NCI-H345 treated with DMSO at 0.1 percent for 48 hours (cell line): ENCODE measurements around the gene CDK5R2.
"Not testable (repeated sequence)": the region's sequence is repeated elsewhere in the genome, so short reads cannot be mapped to it uniquely, and the experiment has no call there.

ENCODE experiments used
- DNase-seq: peaks from one replicate; lab custom pipeline; 2025; ENCODE audit not compliant: unreplicated experiment; lab: John Stamatoyannopoulos, UW

CDK5R2 gene

GRCh38 chr2:218959141-218959731, at the start of gene CDK5R2:
TSS of gene CDK5R2 (plus strand) at chr2:218959666. CDS start at chr2:218959821, 155 bp downstream.
- DNase-seq = peak; percentile 82

- DNase-seq = no peak
These were observed 48.7 kb upstream of the CDK5R2 start for GRCh38 chr2:218910741-218911140.

- no peak for DNase-seq
These were observed 39.0 kb upstream of the CDK5R2 start for GRCh38 chr2:218920504-218920903.

- DNase-seq = no peak
These were observed 34.7 kb upstream of the CDK5R2 start for GRCh38 chr2:218924757-218925156.

- no peak for DNase-seq
These were observed 34.0 kb upstream of the CDK5R2 start for GRCh38 chr2:218925434-218925833.

GRCh38 chr2:218927422-218927821, 32.0 kb upstream of the CDK5R2 start:
- DNase-seq = no peak

GRCh38 chr2:218927876-218928275, 31.6 kb upstream of the CDK5R2 start:
- no peak for DNase-seq

- not testable (repeated sequence) for DNase-seq
These were observed 29.0 kb upstream of the CDK5R2 start for GRCh38 chr2:218930488-218930887.

GRCh38 chr2:218931751-218932150, 27.7 kb upstream of the CDK5R2 start:
- DNase-seq = not testable (repeated sequence)

GRCh38 chr2:218944759-218945404, 14.6 kb upstream of the CDK5R2 start:
- DNase-seq = no peak

GRCh38 chr2:218946621-218947020, 12.8 kb upstream of the CDK5R2 start:
- DNase-seq = no peak

GRCh38 chr2:218952160-218952559, 7.3 kb upstream of the CDK5R2 start:
- no peak for DNase-seq

- DNase-seq = no peak
These were observed 6.0 kb upstream of the CDK5R2 start for GRCh38 chr2:218953366-218953954.

GRCh38 chr2:218954541-218955300, 4.7 kb upstream of the CDK5R2 start:
- no peak for DNase-seq

- DNase-seq = no peak
These were observed 3.4 kb upstream of the CDK5R2 start for GRCh38 chr2:218956039-218956438.

- no peak for DNase-seq
These were observed 1.8 kb upstream of the CDK5R2 start for GRCh38 chr2:218957671-218958070.

GRCh38 chr2:218958276-218958675, 1.2 kb upstream of the CDK5R2 start:
- DNase-seq = no peak

- DNase-seq = no peak
These were observed 369 bp downstream of the CDK5R2 start for GRCh38 chr2:218959761-218960308.

- peak; percentile 22 for DNase-seq
These were observed 1.1 kb downstream of the CDK5R2 start for GRCh38 chr2:218960309-218961165.

GRCh38 chr2:218961229-218961628, 1.8 kb downstream of the CDK5R2 start:
- DNase-seq = no peak
